Neural progenitor cell (in vitro differentiated cells): ENCODE results near the gene UGT1A3. TPM values are rescaled to one million over a fixed set of nuclear protein-coding genes. Genes with fewer than 3 reads are reported as not detected.

Experiments
- DNase-seq: peaks from one replicate; pipeline ENCODE4 v3.0.0-alpha.2; 2016; ENCODE audit warnings: low spot score
- H2AFZ ChIP-seq: fragments of 200-600 bp; sonication (generic); replicated peaks from 2 replicates; pipeline ENCODE4 v1.6.1; 2016; ENCODE audit warnings: antibody characterized with exemption
- H3F3A ChIP-seq: fragments of 200-600 bp; sonication (generic); 2 replicates; pipeline ENCODE4 v1.6.1; 2016; ENCODE audit warnings: antibody characterized with exemption, low read depth
- H3K27ac ChIP-seq: fragments of 200-600 bp; sonication (generic); 2 replicates; pipeline ENCODE4 v1.5.1; 2016; ENCODE audit warnings: mild to moderate bottlenecking
- H3K27me3 ChIP-seq: fragments of 200-600 bp; sonication (generic); 2 replicates; pipeline ENCODE4 v1.6.1; 2016; ENCODE audit warnings: mild to moderate bottlenecking, moderate library complexity
- H3K36me3 ChIP-seq: fragments of 200-600 bp; sonication (generic); 2 replicates; pipeline ENCODE4 v1.5.1; 2016
- H3K4me1 ChIP-seq: fragments of 200-600 bp; sonication (generic); 2 replicates; pipeline ENCODE4 v1.6.1; 2016; ENCODE audit warnings: mixed run types
- H3K4me2 ChIP-seq: fragments of 200-600 bp; sonication (generic); 2 replicates; pipeline ENCODE4 v1.6.1; 2016
- H3K4me3 ChIP-seq: fragments of 200-600 bp; sonication (generic); 2 replicates; pipeline ENCODE4 v1.5.1; 2016
- H3K79me2 ChIP-seq: fragments of 200-600 bp; sonication (generic); 2 replicates; pipeline ENCODE4 v1.6.1; 2016; ENCODE audit warnings: low read depth
- H3K9ac ChIP-seq: fragments of 200-600 bp; sonication (generic); 2 replicates; pipeline ENCODE4 v1.6.1; 2016
- H3K9me3 ChIP-seq: fragments of 200-600 bp; sonication (generic); 2 replicates; pipeline ENCODE4 v1.5.1; 2016; ENCODE audit warnings: low read depth
- H4K20me1 ChIP-seq: fragments of 200-600 bp; sonication (generic); 2 replicates; pipeline ENCODE4 v1.6.1; 2016; ENCODE audit warnings: low read depth
- H3K27ac Mint-ChIP-seq: 3 replicates; pipeline ENCODE4 v1.8.0; 2021; ENCODE audit warnings: mixed read lengths
- H3K27me3 Mint-ChIP-seq: 2 replicates; pipeline ENCODE4 v1.8.0; 2022; ENCODE audit warnings: low read depth, mild to moderate bottlenecking, inconsistent platforms, moderate library complexity, mixed read lengths; ENCODE audit not compliant: insufficient read depth
- H3K36me3 Mint-ChIP-seq: 3 replicates; pipeline ENCODE4 v1.8.0; 2021; ENCODE audit warnings: mixed read lengths
- H3K4me1 Mint-ChIP-seq: 3 replicates; pipeline ENCODE4 v1.8.0; 2021; ENCODE audit warnings: mixed read lengths
- H3K4me3 Mint-ChIP-seq: 3 replicates; pipeline ENCODE4 v1.8.0; 2021; ENCODE audit warnings: mild to moderate bottlenecking, moderate library complexity, mixed read lengths
- H3K9me3 Mint-ChIP-seq: 3 replicates; pipeline ENCODE4 v1.8.0; 2020; ENCODE audit warnings: mixed read lengths
- EZH2 ChIP-seq: fragments of 200-600 bp; sonication (generic); IDR thresholded peaks from 2 replicates; pipeline ENCODE4 v1.6.1; 2017; ENCODE audit warnings: antibody characterized with exemption, mild to moderate bottlenecking, moderate library complexity
- EZH2phosphoT487 ChIP-seq: fragments of 200-600 bp; sonication (generic); IDR thresholded peaks from 2 replicates; pipeline ENCODE4 v1.6.1; 2017; ENCODE audit warnings: antibody characterized with exemption
- total RNA-seq: library from RNA; depleted of rRNA; stranded (reverse); fragments of >200 nt; gene quantifications from 2 replicates; pipeline ENCODE4 v1.2.3, GENCODE V29; 2015; ENCODE audit warnings: low replicate concordance
- TF ChIP-seq, protein P1 (sequence below): fragments of 200-600 bp; sonication (generic); IDR thresholded peaks from 2 replicates; pipeline ENCODE4 v1.5.1; 2017; ENCODE audit warnings: antibody characterized with exemption, mild to moderate bottlenecking

The UGT1A3 gene
- total RNA-seq, 1 donor from 2014 or later: not detected

- Histone ChIP-seq H3K79me2 (no peaks in the 10 kb centered on the region), H3K27ac (no peak overlapping the region)
- no peak for DNase-seq
Observed at GRCh38 chr2:233801357-233802131, 72.7 kb downstream of the UGT1A3 start.

DNA sequence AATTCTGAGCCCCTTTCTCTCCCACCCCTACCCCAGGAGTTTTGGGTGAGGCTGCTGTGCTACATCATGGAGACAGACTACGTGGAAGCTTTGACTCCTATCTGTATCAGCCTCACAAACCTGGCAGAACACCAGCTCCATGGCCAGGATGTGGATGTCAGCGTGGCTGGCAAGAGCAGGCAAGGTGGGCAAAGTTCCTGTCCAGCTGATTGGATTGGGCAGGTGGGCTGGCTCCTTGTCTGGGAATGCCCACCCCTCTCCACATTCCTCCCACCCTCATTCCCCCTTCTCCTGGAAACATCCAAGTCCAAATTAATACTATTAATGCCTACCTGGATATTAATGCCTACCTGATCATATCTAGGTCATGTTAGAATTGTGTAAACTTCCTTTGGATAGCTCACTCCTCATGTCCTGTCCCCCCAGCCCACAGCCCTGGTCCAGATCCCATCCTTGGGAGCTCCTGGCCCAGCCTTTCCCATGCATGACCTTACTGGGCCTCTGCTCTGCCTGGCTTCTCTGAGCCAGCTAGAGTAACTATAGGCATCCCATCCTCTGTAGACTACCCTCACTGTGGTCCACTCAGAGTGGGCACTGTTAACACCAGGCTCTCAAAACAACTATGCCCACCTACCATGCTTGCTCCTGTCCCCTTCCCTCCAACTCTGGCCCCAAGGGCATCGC is 73.4 kb downstream of the UGT1A3 start:
- no peaks in the 10 kb centered on the region for H3K79me2 ChIP-seq
- Mint-ChIP-seq H3K4me1 (no peaks in the 10 kb centered on the region), H3K27me3 (peaks cover 4% of the 10 kb centered on the region), H3K36me3 (no peaks in the 10 kb centered on the region), H3K4me3 (no peak overlapping the region), H3K9me3 (peaks cover 16% of the 10 kb centered on the region), H3K27ac (no peak overlapping the region)
- H3K36me3 ChIP-seq: no peaks in the 10 kb centered on the region
- H3K27me3 ChIP-seq: no peaks in the 10 kb centered on the region
- no peak for DNase-seq
- H3K9me3 ChIP-seq: no peaks in the 10 kb centered on the region
- no peak overlapping the region for H3K4me3 ChIP-seq
- H3K9ac ChIP-seq: no peak overlapping the region
- H3K4me1 ChIP-seq: no peaks in the 10 kb centered on the region
- no peak overlapping the region for H3K27ac ChIP-seq
- H3K4me2 ChIP-seq: no peak overlapping the region
- H4K20me1 ChIP-seq: no peaks in the 10 kb centered on the region
- TF ChIP-seq EZH2phosphoT487: no peak
- no peak for TF ChIP-seq EZH2
- TF ChIP-seq, protein P1, sequence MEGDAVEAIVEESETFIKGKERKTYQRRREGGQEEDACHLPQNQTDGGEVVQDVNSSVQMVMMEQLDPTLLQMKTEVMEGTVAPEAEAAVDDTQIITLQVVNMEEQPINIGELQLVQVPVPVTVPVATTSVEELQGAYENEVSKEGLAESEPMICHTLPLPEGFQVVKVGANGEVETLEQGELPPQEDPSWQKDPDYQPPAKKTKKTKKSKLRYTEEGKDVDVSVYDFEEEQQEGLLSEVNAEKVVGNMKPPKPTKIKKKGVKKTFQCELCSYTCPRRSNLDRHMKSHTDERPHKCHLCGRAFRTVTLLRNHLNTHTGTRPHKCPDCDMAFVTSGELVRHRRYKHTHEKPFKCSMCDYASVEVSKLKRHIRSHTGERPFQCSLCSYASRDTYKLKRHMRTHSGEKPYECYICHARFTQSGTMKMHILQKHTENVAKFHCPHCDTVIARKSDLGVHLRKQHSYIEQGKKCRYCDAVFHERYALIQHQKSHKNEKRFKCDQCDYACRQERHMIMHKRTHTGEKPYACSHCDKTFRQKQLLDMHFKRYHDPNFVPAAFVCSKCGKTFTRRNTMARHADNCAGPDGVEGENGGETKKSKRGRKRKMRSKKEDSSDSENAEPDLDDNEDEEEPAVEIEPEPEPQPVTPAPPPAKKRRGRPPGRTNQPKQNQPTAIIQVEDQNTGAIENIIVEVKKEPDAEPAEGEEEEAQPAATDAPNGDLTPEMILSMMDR: no peak
- H3F3A ChIP-seq: no peaks in the 10 kb centered on the region
- H2AFZ ChIP-seq: no peak overlapping the region

More at GRCh38 chr2:233801357-233802131, 72.7 kb downstream of the UGT1A3 start:
- Mint-ChIP-seq H3K36me3 (no peaks in the 10 kb centered on the region), H3K27me3 (peaks cover 4% of the 10 kb centered on the region), H3K4me1 (no peaks in the 10 kb centered on the region), H3K4me3 (no peak overlapping the region), H3K27ac (no peak overlapping the region), H3K9me3 (peaks cover 16% of the 10 kb centered on the region)
- H3K4me3 ChIP-seq: no peak overlapping the region
- TF ChIP-seq EZH2 (no peak), EZH2phosphoT487 (no peak)
- TF ChIP-seq, protein P1: no peak
- H3K36me3 ChIP-seq: no peaks in the 10 kb centered on the region
- H4K20me1 ChIP-seq: no peaks in the 10 kb centered on the region
- no peaks in the 10 kb centered on the region for H3F3A ChIP-seq
- no peak overlapping the region for H3K9ac ChIP-seq
- H3K27me3 ChIP-seq: no peaks in the 10 kb centered on the region
- no peak overlapping the region for H2AFZ ChIP-seq
- no peaks in the 10 kb centered on the region for H3K9me3 ChIP-seq
- H3K4me1 ChIP-seq: no peaks in the 10 kb centered on the region
- H3K4me2 ChIP-seq: no peak overlapping the region

GRCh38 chr2:233803292-233803911 is 74.6 kb downstream of the UGT1A3 start:
- no peaks in the 10 kb centered on the region for H3K4me1 ChIP-seq
- no peak overlapping the region for H3K4me2 ChIP-seq
- no peak overlapping the region for H2AFZ ChIP-seq
- Mint-ChIP-seq H3K4me1 (no peaks in the 10 kb centered on the region), H3K27me3 (peaks cover 4% of the 10 kb centered on the region), H3K27ac (no peak overlapping the region), H3K9me3 (peaks cover 16% of the 10 kb centered on the region), H3K36me3 (no peaks in the 10 kb centered on the region), H3K4me3 (no peak overlapping the region)
- H3K4me3 ChIP-seq: no peak overlapping the region
- no peaks in the 10 kb centered on the region for H3K36me3 ChIP-seq
- H3K79me2 ChIP-seq: no peaks in the 10 kb centered on the region
- H4K20me1 ChIP-seq: no peaks in the 10 kb centered on the region
- H3K9me3 ChIP-seq: no peaks in the 10 kb centered on the region
- no peak for TF ChIP-seq EZH2
- no peak for TF ChIP-seq EZH2phosphoT487
- TF ChIP-seq, protein P1: no peak
- H3F3A ChIP-seq: no peaks in the 10 kb centered on the region
- H3K27me3 ChIP-seq: no peaks in the 10 kb centered on the region
- no peak overlapping the region for H3K9ac ChIP-seq
- no peak for DNase-seq
- no peak overlapping the region for H3K27ac ChIP-seq
